ENCODE results near the gene ZNF263.

- no peak for TF ChIP-seq CTCF (IDR thresholded peaks at IDR 0.05; ENCODE audit: borderline replicate concordance, extremely low read depth, low read length, poor library complexity, severe bottlenecking)
- TF ChIP-seq EZH2 (IDR thresholded peaks at IDR 0.05; ENCODE audit: borderline replicate concordance, low read depth, low read length, severe bottlenecking): no peak
Observed at GRCh38 chr16:3274490-3274889, 8.8 kb upstream of the ZNF263 start.
